ENCODE data around the gene NPAS3. TPM values are rescaled to one million over a fixed set of nuclear protein-coding genes. Genes with fewer than 3 reads are reported as not detected.

Gene NPAS3
- total and polyA plus RNA-seq, 7 donors = 0.36 to 6.4 (median 4.6) TPM; not detected in 2

GRCh38 chr14:33241331-33241730 lies 302.7 kb downstream of the NPAS3 start:
- no peaks in the 10 kb centered on the region for H3K4me1 ChIP-seq
- WGBS, 2 donors = 94 to 95% methylated on average over 3 of the region's 3 CpGs
- H3K4me3 ChIP-seq = no peak overlapping the region
- H3K27me3 ChIP-seq = no peaks in the 10 kb centered on the region
- no peaks in the 10 kb centered on the region for H3K36me3 ChIP-seq
- no peak for TF ChIP-seq EP300 (IDR thresholded peaks at IDR 0.05)
- no peak for TF ChIP-seq POLR2A (IDR thresholded peaks at IDR 0.05)
- no peak for TF ChIP-seq CTCF (IDR thresholded peaks at IDR 0.05)
- TF ChIP-seq POLR2AphosphoS5 (IDR thresholded peaks at IDR 0.05) = no peak
- intact Hi-C loops (cut with DNase I) = no loop called here
- no peak for DNase-seq
- H3K27ac ChIP-seq = no peak overlapping the region
- no peaks in the 10 kb centered on the region for H3K9me3 ChIP-seq

- TF ChIP-seq POLR2A (IDR thresholded peaks at IDR 0.05) (no peak), POLR2AphosphoS5 (IDR thresholded peaks at IDR 0.05) (no peak), CTCF (IDR thresholded peaks at IDR 0.05) (no peak), EP300 (IDR thresholded peaks at IDR 0.05) (no peak)
- Histone ChIP-seq H3K36me3 (no peaks in the 10 kb centered on the region), H3K27me3 (no peaks in the 10 kb centered on the region), H3K4me3 (no peak overlapping the region), H3K9me3 (no peaks in the 10 kb centered on the region), H3K4me1 (peaks cover 0 to 4% (median 0%) of the 10 kb centered on the region in 4 donors), H3K27ac (no peak overlapping the region)
- intact Hi-C loops (cut with DNase I) = no loop called here
- 91 to 93% methylated on average over 6 of the region's 6 CpGs for WGBS, 2 donors
- no peak for DNase-seq
These were observed 310.6 kb downstream of the NPAS3 start for GRCh38 chr14:33249233-33249820.

GRCh38 chr14:33250963-33251362 lies 312.3 kb downstream of the NPAS3 start:
- TF ChIP-seq EP300 (IDR thresholded peaks at IDR 0.05) (no peak), POLR2A (IDR thresholded peaks at IDR 0.05) (no peak)
- H3K36me3 ChIP-seq = no peaks in the 10 kb centered on the region

GRCh38 chr14:33254342-33254741 lies 315.7 kb downstream of the NPAS3 start:
- no peak for DNase-seq
- no peaks in the 10 kb centered on the region for H3K36me3 ChIP-seq
- H3K9me3 ChIP-seq = no peaks in the 10 kb centered on the region
- no peak for TF ChIP-seq POLR2AphosphoS5 (IDR thresholded peaks at IDR 0.05)
- TF ChIP-seq CTCF (IDR thresholded peaks at IDR 0.05) = no peak
- WGBS, 2 donors = 16 to 70% methylated on average over 3 of the region's 3 CpGs
- no peaks in the 10 kb centered on the region for H3K4me1 ChIP-seq
- H3K27ac ChIP-seq = no peak overlapping the region
- intact Hi-C loops (cut with DNase I) = no loop called here
- no peaks in the 10 kb centered on the region for H3K27me3 ChIP-seq
- no peak overlapping the region for H3K4me3 ChIP-seq

More at GRCh38 chr14:33250963-33251362, 312.3 kb downstream of the NPAS3 start:
- Histone ChIP-seq H3K4me1 (peaks cover 0 to 4% (median 0%) of the 10 kb centered on the region in 4 donors), H3K27ac (no peak overlapping the region), H3K27me3 (no peaks in the 10 kb centered on the region), H3K9me3 (no peaks in the 10 kb centered on the region), H3K4me3 (no peak overlapping the region)
- intact Hi-C loops (cut with DNase I) = no loop called here
- 73 to 78% methylated on average over 2 of the region's 2 CpGs for WGBS, 2 donors
- DNase-seq = no peak

- WGBS, 2 donors = 5 to 47% methylated on average over 1 of the region's 1 CpG
- Histone ChIP-seq H3K9me3 (no peaks in the 10 kb centered on the region), H3K4me1 (no peaks in the 10 kb centered on the region), H3K36me3 (no peaks in the 10 kb centered on the region), H3K4me3 (no peak overlapping the region), H3K27ac (no peak overlapping the region), H3K27me3 (no peaks in the 10 kb centered on the region)
- intact Hi-C loops (cut with DNase I) = no loop called here
- no peak for DNase-seq
- no peak for TF ChIP-seq POLR2AphosphoS5 (IDR thresholded peaks at IDR 0.05)
- no peak for TF ChIP-seq EP300 (IDR thresholded peaks at IDR 0.05)
- TF ChIP-seq POLR2A (IDR thresholded peaks at IDR 0.05) = no peak
- no peak for TF ChIP-seq CTCF (IDR thresholded peaks at IDR 0.05)
These were observed 316.2 kb downstream of the NPAS3 start for GRCh38 chr14:33254861-33255395.

All from sigmoid colon (tissue), 7 donors.